Fibroblast of lung (primary cell): Measurements from ENCODE around the gene INCA1.

ENCODE experiments used
- CTCF ChIP-seq, 2 donors: IDR thresholded peaks in 1 of 2; conservative IDR thresholded peaks in 1 of 2; 1 replicate in 1 of 2; 2 replicates in 1 of 2; pipeline ENCODE4 v1.5.1; 2011 to 2012; ENCODE audit warnings: low read length in 2 of 2, control low read depth in 1 of 2, inconsistent platforms in 1 of 2, low read depth in 1 of 2, mild to moderate bottlenecking in 1 of 2
- EZH2 ChIP-seq: IDR thresholded peaks from 2 replicates; pipeline ENCODE4 v1.5.1; 2012; ENCODE audit warnings: low read length, control low read depth, mild to moderate bottlenecking; ENCODE audit errors: missing control alignments

- TF ChIP-seq CTCF (conservative IDR thresholded peaks at IDR 0.05 in 1 of 2, IDR thresholded peaks at IDR 0.05 in 1 of 2; ENCODE audit: low read depth in 1 of 2, low read length in 2 of 2) (no peak), EZH2 (no peak)
These were observed 47.1 kb downstream of the INCA1 start for GRCh38 chr17:4950075-4950745.
